HEK293 (cell line): ENCODE results near the gene LACTBL1.
A peak's percentile ranks its signal among the peaks of the same experiment; 100 is the strongest.

Experiments used
- AEBP2 ChIP-seq: fragments of 450-650 bp; formaldehyde crosslinking; IDR thresholded peaks from 2 replicates; pipeline ENCODE4 v1.5.1; 2016; ENCODE audit warnings: missing biosample characterization, missing genetic modification characterization, borderline replicate concordance
- GLIS2 ChIP-seq: fragments of 450-650 bp; formaldehyde crosslinking; IDR thresholded peaks from 2 replicates; pipeline ENCODE4 v1.5.1; 2016; ENCODE audit warnings: missing biosample characterization, missing genetic modification characterization
- HOXA7 ChIP-seq: sonication (generic); formaldehyde crosslinking; IDR thresholded peaks from 2 replicates; pipeline ENCODE4 v1.8.1; 2022; ENCODE audit warnings: missing genetic modification reagents, borderline replicate concordance
- INSM2 ChIP-seq: fragments of 450-650 bp; formaldehyde crosslinking; IDR thresholded peaks from 2 replicates; pipeline ENCODE4 v1.5.1; 2016; ENCODE audit warnings: missing biosample characterization, missing genetic modification characterization
- KLF8 ChIP-seq: fragments of 450-650 bp; formaldehyde crosslinking; IDR thresholded peaks from 2 replicates; pipeline ENCODE4 v1.5.1; 2016; ENCODE audit warnings: missing biosample characterization, missing genetic modification characterization
- REPIN1 ChIP-seq: fragments of 450-650 bp; formaldehyde crosslinking; IDR thresholded peaks from 2 replicates; pipeline ENCODE4 v1.5.1; 2017; ENCODE audit warnings: missing biosample characterization, missing genetic modification characterization, low read depth
- SP3 ChIP-seq: fragments of 450-650 bp; formaldehyde crosslinking; IDR thresholded peaks from 2 replicates; pipeline ENCODE4 v1.5.1; 2016; ENCODE audit warnings: missing biosample characterization, missing genetic modification characterization
- SP7 ChIP-seq: fragments of 450-650 bp; formaldehyde crosslinking; IDR thresholded peaks from 2 replicates; pipeline ENCODE4 v1.5.1; 2016; ENCODE audit warnings: missing biosample characterization, missing genetic modification characterization
- TRIM28 ChIP-seq: IDR thresholded peaks from 2 replicates; pipeline ENCODE4 v1.6.1; 2011; ENCODE audit warnings: low read length, control low read depth, borderline replicate concordance
- ZBTB48 ChIP-seq: fragments of 450-650 bp; formaldehyde crosslinking; IDR thresholded peaks from 2 replicates; pipeline ENCODE4 v1.5.1; 2016; ENCODE audit warnings: missing biosample characterization, missing genetic modification characterization
- ZBTB49 ChIP-seq: fragments of 450-650 bp; formaldehyde crosslinking; IDR thresholded peaks from 2 replicates; pipeline ENCODE4 v1.5.1; 2016; ENCODE audit warnings: missing biosample characterization, missing genetic modification characterization, low read depth
- ZEB2 ChIP-seq: fragments of 450-650 bp; formaldehyde crosslinking; IDR thresholded peaks from 2 replicates; pipeline ENCODE4 v1.5.1; 2016; ENCODE audit warnings: missing biosample characterization, missing genetic modification characterization
- ZFP69B ChIP-seq: fragments of 450-650 bp; formaldehyde crosslinking; IDR thresholded peaks from 2 replicates; pipeline ENCODE4 v1.5.1; 2016; ENCODE audit warnings: missing biosample characterization, missing genetic modification characterization
- ZNF239 ChIP-seq: fragments of 450-650 bp; formaldehyde crosslinking; IDR thresholded peaks from 2 replicates; pipeline ENCODE4 v1.5.1; 2016; ENCODE audit warnings: missing biosample characterization, missing genetic modification characterization
- ZNF423 ChIP-seq: fragments of 450-650 bp; formaldehyde crosslinking; IDR thresholded peaks from 2 replicates; pipeline ENCODE4 v1.5.1; 2016; ENCODE audit warnings: missing biosample characterization, missing genetic modification characterization
- ZNF513 ChIP-seq: fragments of 450-650 bp; IDR thresholded peaks from 2 replicates; pipeline ENCODE4 v1.5.1; 2018; ENCODE audit warnings: missing biosample characterization, missing genetic modification characterization
- ZNF585B ChIP-seq: fragments of 450-650 bp; formaldehyde crosslinking; IDR thresholded peaks from 2 replicates; pipeline ENCODE4 v1.5.1; 2016; ENCODE audit warnings: missing biosample characterization, missing genetic modification characterization
- ZNF610 ChIP-seq: fragments of 450-650 bp; formaldehyde crosslinking; IDR thresholded peaks from 2 replicates; pipeline ENCODE4 v1.5.1; 2016; ENCODE audit warnings: missing biosample characterization, missing genetic modification characterization, borderline replicate concordance
- ZNF621 ChIP-seq: fragments of 450-650 bp; formaldehyde crosslinking; IDR thresholded peaks from 2 replicates; pipeline ENCODE4 v1.5.1; 2017; ENCODE audit warnings: missing biosample characterization, missing genetic modification characterization
- ZNF701 ChIP-seq: fragments of 450-650 bp; formaldehyde crosslinking; IDR thresholded peaks from 2 replicates; pipeline ENCODE4 v1.5.1; 2016; ENCODE audit warnings: missing biosample characterization, missing genetic modification characterization
- ZNF707 ChIP-seq: fragments of 450-650 bp; formaldehyde crosslinking; IDR thresholded peaks from 2 replicates; pipeline ENCODE4 v1.5.1; 2016; ENCODE audit warnings: missing biosample characterization, missing genetic modification characterization
- ZNF768 ChIP-seq: fragments of 450-650 bp; formaldehyde crosslinking; IDR thresholded peaks from 2 replicates; pipeline ENCODE4 v1.5.1; 2018; ENCODE audit warnings: missing biosample characterization, mild to moderate bottlenecking, missing genetic modification characterization
- ZSCAN5A ChIP-seq: fragments of 450-650 bp; formaldehyde crosslinking; IDR thresholded peaks from 2 replicates; pipeline ENCODE4 v1.5.1; 2016; ENCODE audit warnings: missing biosample characterization, missing genetic modification characterization
- ZXDB ChIP-seq: fragments of 450-650 bp; formaldehyde crosslinking; IDR thresholded peaks from 2 replicates; pipeline ENCODE4 v1.5.1; 2016; ENCODE audit warnings: missing biosample characterization, missing genetic modification characterization
- TF ChIP-seq, protein P1 (sequence below): fragments of 450-650 bp; formaldehyde crosslinking; IDR thresholded peaks from 2 replicates; pipeline ENCODE4 v1.5.1; 2017; ENCODE audit warnings: missing biosample characterization, mild to moderate bottlenecking, missing genetic modification characterization, moderate library complexity

The LACTBL1 gene

DNA sequence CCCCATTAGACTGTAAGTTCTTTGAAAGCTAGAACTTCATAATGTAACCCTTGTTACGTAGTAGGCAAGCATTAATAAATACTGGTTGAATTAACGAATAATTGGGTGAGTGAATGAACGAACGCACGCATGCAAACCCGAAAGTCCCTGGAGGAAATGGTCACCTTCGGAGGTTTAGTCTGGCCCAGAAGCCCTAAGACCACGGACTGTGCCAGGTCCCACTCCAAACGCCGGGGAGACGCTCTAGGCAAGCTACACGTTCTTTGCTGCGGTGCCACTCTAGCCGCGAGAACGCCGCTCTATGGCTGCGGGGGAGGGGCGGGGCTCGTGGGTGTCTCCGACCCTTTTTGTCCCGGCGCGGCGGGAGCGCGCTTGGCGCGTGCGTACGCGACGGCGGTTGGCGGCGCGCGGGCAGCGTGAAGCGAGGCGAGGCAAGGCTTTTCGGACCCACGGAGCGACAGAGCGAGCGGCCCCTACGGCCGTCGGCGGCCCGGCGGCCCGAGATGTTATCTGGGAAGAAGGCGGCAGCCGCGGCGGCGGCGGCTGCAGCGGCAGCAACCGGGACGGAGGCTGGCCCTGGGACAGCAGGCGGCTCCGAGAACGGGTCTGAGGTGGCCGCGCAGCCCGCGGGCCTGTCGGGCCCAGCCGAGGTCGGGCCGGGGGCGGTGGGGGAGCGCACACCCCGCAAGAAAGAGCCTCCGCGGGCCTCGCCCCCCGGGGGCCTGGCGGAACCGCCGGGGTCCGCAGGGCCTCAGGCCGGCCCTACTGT is 46.6 kb upstream of the LACTBL1 start, which contains the start of gene KDM1A (continued):
- peak; percentile 88 for TF ChIP-seq INSM2 (tag by site-specific recombination)
- TF ChIP-seq ZNF707 (tag by site-specific recombination): no peak
- peak; percentile 77 for TF ChIP-seq SP3 (tag by site-specific recombination)
- TF ChIP-seq SP7 (tag by site-specific recombination): peak; percentile 95
- TF ChIP-seq, protein P1, sequence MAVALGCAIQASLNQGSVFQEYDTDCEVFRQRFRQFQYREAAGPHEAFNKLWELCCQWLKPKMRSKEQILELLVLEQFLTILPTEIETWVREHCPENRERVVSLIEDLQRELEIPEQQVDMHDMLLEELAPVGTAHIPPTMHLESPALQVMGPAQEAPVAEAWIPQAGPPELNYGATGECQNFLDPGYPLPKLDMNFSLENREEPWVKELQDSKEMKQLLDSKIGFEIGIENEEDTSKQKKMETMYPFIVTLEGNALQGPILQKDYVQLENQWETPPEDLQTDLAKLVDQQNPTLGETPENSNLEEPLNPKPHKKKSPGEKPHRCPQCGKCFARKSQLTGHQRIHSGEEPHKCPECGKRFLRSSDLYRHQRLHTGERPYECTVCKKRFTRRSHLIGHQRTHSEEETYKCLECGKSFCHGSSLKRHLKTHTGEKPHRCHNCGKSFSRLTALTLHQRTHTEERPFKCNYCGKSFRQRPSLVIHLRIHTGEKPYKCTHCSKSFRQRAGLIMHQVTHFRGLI: no peak
- TF ChIP-seq ZNF585B (tag by site-specific recombination): no peak
- TF ChIP-seq TRIM28: peak; percentile 95
- no peak for TF ChIP-seq ZNF621
- TF ChIP-seq KLF8: peak; percentile 96
- no peak for TF ChIP-seq ZNF239 (tag by site-specific recombination)
- peak; percentile 97 for TF ChIP-seq ZXDB
- no peak for TF ChIP-seq AEBP2 (tag by site-specific recombination)
- 0 out of 2 replicates have a peak, but pooled peaks have one; percentile 37 for TF ChIP-seq ZSCAN5A
- TF ChIP-seq ZNF423 (tag by site-specific recombination): peak; percentile 80
- no peak for TF ChIP-seq ZNF701 (tag by site-specific recombination)
- no peak for TF ChIP-seq GLIS2 (tag by site-specific recombination)
- TF ChIP-seq HOXA7 (CRISPR knock-in tag): no peak
- TF ChIP-seq ZNF610 (tag by site-specific recombination): peak; percentile 88
- no peak for TF ChIP-seq ZBTB49 (tag by site-specific recombination)
- no peak; the same call in 1 of the 2 replicates for TF ChIP-seq ZNF513 (tag by site-specific recombination)
- TF ChIP-seq ZBTB48 (tag by site-specific recombination): peak; percentile 67
- no peak for TF ChIP-seq REPIN1 (tag by site-specific recombination)
- peak; percentile 97 for TF ChIP-seq ZEB2 (tag by site-specific recombination)
- peak; percentile 90 for TF ChIP-seq ZFP69B (tag by site-specific recombination)
- TF ChIP-seq ZNF768: no peak
